SU-DHL-6 (cell line): ENCODE data around the gene TMEM82.

Experiments used
- H2AFZ ChIP-seq: fragments of 200-600 bp; sonication (generic); 2 replicates; pipeline ENCODE4 v1.6.1; 2014; ENCODE audit warnings: low read depth, mild to moderate bottlenecking, moderate library complexity, mixed read lengths, antibody characterized with exemption, low read length; ENCODE audit not compliant: severe bottlenecking
- H3F3A ChIP-seq: fragments of 200-600 bp; shearing (Covaris generic); 2 replicates; pipeline ENCODE4 v1.6.0; 2016; ENCODE audit warnings: antibody characterized with exemption, mild to moderate bottlenecking; ENCODE audit not compliant: insufficient read depth
- H3K27ac ChIP-seq: fragments of 200-600 bp; sonication (generic); 2 replicates; pipeline ENCODE4 v1.5.1; 2016; ENCODE audit warnings: low read depth, mild to moderate bottlenecking, low read length, moderate library complexity, mixed read lengths
- H3K27me3 ChIP-seq: fragments of 200-600 bp; sonication (generic), shearing (Covaris generic); 2 replicates; pipeline ENCODE4 v1.6.0; 2014; ENCODE audit warnings: mild to moderate bottlenecking, low read length
- H3K36me3 ChIP-seq: fragments of 200-600 bp; sonication (generic); 2 replicates; pipeline ENCODE4 v1.6.1; 2014; ENCODE audit warnings: mild to moderate bottlenecking, low read length, mixed read lengths
- H3K4me2 ChIP-seq: fragments of 300-600, 200-600 bp; shearing (Covaris generic), sonication (generic); 2 replicates; pipeline ENCODE4 v1.6.0; 2014; ENCODE audit warnings: low read length, low read depth, mild to moderate bottlenecking; ENCODE audit not compliant: poor library complexity, severe bottlenecking
- H3K4me3 ChIP-seq: fragments of 200-600 bp; sonication (generic); 2 replicates; pipeline ENCODE4 v1.5.1; 2014; ENCODE audit warnings: antibody characterized with exemption, low read length, mild to moderate bottlenecking, mixed read lengths; ENCODE audit not compliant: insufficient read depth, poor library complexity, severe bottlenecking
- H3K79me2 ChIP-seq: fragments of 200-600 bp; sonication (generic); 2 replicates; pipeline ENCODE4 v1.6.1; 2014; ENCODE audit warnings: mild to moderate bottlenecking, low read length, moderate library complexity; ENCODE audit not compliant: insufficient read depth
- H3K9ac ChIP-seq: fragments of 200-600 bp; sonication (generic); 2 replicates; pipeline ENCODE4 v1.7.0; 2014; ENCODE audit warnings: mild to moderate bottlenecking, low read length
- H3K9me2 ChIP-seq: fragments of 200-600 bp; sonication (generic); replicated peaks from 2 replicates; pipeline ENCODE4 v1.6.1; 2014; ENCODE audit warnings: low read length; ENCODE audit not compliant: insufficient read depth
- H3K9me3 ChIP-seq: fragments of 200-600 bp; sonication (generic); 2 replicates; pipeline ENCODE4 v1.6.1; 2014; ENCODE audit warnings: low read length, mixed read lengths; ENCODE audit not compliant: insufficient read depth
- H4K20me1 ChIP-seq: fragments of 200-600 bp; sonication (generic); 2 replicates; pipeline ENCODE4 v1.6.1; 2014; ENCODE audit warnings: low read depth, mild to moderate bottlenecking, antibody characterized with exemption, low read length, moderate library complexity, mixed read lengths
- CTCF ChIP-seq: fragments of 200-600 bp; sonication (generic); IDR thresholded peaks from one replicate; pipeline ENCODE4 v1.5.1; 2017; ENCODE audit warnings: antibody characterized with exemption, mild to moderate bottlenecking, low read length, moderate library complexity; ENCODE audit not compliant: insufficient read depth, poor library complexity, severe bottlenecking
- EZH2phosphoT487 ChIP-seq: fragments of 200-600 bp; sonication (generic), shearing (Covaris generic); conservative IDR thresholded peaks from 2 replicates; pipeline ENCODE4 v1.6.1; 2018; ENCODE audit warnings: mild to moderate bottlenecking, antibody characterized with exemption, low read length, moderate library complexity, mixed read lengths

TMEM82 gene

GRCh38 chr1:15735304-15736037, 6.8 kb upstream of the TMEM82 start:
- H4K20me1 ChIP-seq: no peaks in the 10 kb centered on the region
- no peaks in the 10 kb centered on the region for H3K36me3 ChIP-seq
- H3K9me3 ChIP-seq: no peaks in the 10 kb centered on the region
- no peak overlapping the region for H2AFZ ChIP-seq
- no peak overlapping the region for H3K9ac ChIP-seq
- no peak overlapping the region for H3K4me2 ChIP-seq
- no peaks in the 10 kb centered on the region for H3K27me3 ChIP-seq
- H3F3A ChIP-seq: no peaks in the 10 kb centered on the region
- no peaks in the 10 kb centered on the region for H3K9me2 ChIP-seq
- no peaks in the 10 kb centered on the region for H3K79me2 ChIP-seq
- no peak overlapping the region for H3K27ac ChIP-seq
- H3K4me3 ChIP-seq: no peak overlapping the region
- TF ChIP-seq EZH2phosphoT487 (no peak), CTCF (no peak)

- Histone ChIP-seq H3K9ac (no peak within 1 kb of the TSS), H3K4me3 (no peak within 1 kb of the TSS), H3K9me3 (no peaks in the 10 kb centered on the region), H3K36me3 (no peaks in the 10 kb centered on the region), H3K4me2 (no peak within 1 kb of the TSS), H3K27ac (no peak within 1 kb of the TSS), H3K79me2 (no peaks in the 10 kb centered on the region), H3F3A (no peaks in the 10 kb centered on the region), H3K9me2 (no peaks in the 10 kb centered on the region), H4K20me1 (no peaks in the 10 kb centered on the region), H3K27me3 (no peaks in the 10 kb centered on the region), H2AFZ (no peak within 1 kb of the TSS)
- TF ChIP-seq CTCF: no peak
- TF ChIP-seq EZH2phosphoT487: no peak
These were observed 6.0 kb upstream of the TMEM82 start, which contains the start of gene SLC25A34 for GRCh38 chr1:15736038-15736891. Gene SLC25A34 (plus strand): TSS chr1:15736258. CDS start chr1:15736486, 228 bp downstream.

- Histone ChIP-seq H2AFZ (no peak overlapping the region), H3K27ac (no peak overlapping the region), H3K9me3 (no peaks in the 10 kb centered on the region), H3F3A (no peaks in the 10 kb centered on the region), H3K4me3 (no peak overlapping the region), H3K79me2 (no peaks in the 10 kb centered on the region), H4K20me1 (no peaks in the 10 kb centered on the region), H3K4me2 (no peak overlapping the region), H3K9ac (no peak overlapping the region), H3K36me3 (no peaks in the 10 kb centered on the region), H3K27me3 (no peaks in the 10 kb centered on the region), H3K9me2 (no peaks in the 10 kb centered on the region)
- TF ChIP-seq CTCF: no peak
- no peak for TF ChIP-seq EZH2phosphoT487
These were observed 5.4 kb upstream of the TMEM82 start for GRCh38 chr1:15736892-15737261.
